ENCODE data around the gene ATG10. TPM values are rescaled to one million over a fixed set of nuclear protein-coding genes. Genes with fewer than 3 reads are reported as not detected.

ATG10 gene
- total and polyA plus RNA-seq, 2 of the 8 experiments (the other 6 are each of a cell fraction or from before 2014, with no cell fraction given) = 3.7 to 8.8 TPM

GRCh38 chr5:82096249-82096648, 124.4 kb downstream of the ATG10 start:
- Histone ChIP-seq H3K27ac (ENCODE audit: low read depth, low read length) (no peak overlapping the region), H3K9me3 (ENCODE audit: insufficient read depth in 2 of 2, low read depth in 1 of 2, low read length in 1 of 2) (peaks cover 7% of the 10 kb centered on the region in 2 experiments; a peak in 3 of 4 replicates), H3K4ac (replicated peaks; ENCODE audit: insufficient read length, low read depth, low read length) (no peak overlapping the region), H3K4me3 (ENCODE audit: extremely low read depth in 1 of 4, insufficient read depth in 2 of 4, low read depth in 3 of 4, low read length in 4 of 4) (no peak overlapping the region), H2BK120ac (replicated peaks; ENCODE audit: low read depth, low read length) (no peak overlapping the region), H2BK5ac (ENCODE audit: low read depth, low read length) (no peak overlapping the region), H4K20me1 (replicated peaks in 1 of 2; ENCODE audit: control insufficient read depth in 1 of 2, insufficient read depth in 2 of 2, low read length in 2 of 2) (no peaks in the 10 kb centered on the region), H3K23ac (ENCODE audit: insufficient read length) (no peak overlapping the region), H3K36me3 (ENCODE audit: control insufficient read depth in 2 of 4, insufficient read depth in 4 of 4, low read length in 3 of 4) (0 out of 8 replicates have a peak, but pooled peaks cover 0 to 4% (median 0%) of the 10 kb centered on the region in 4 experiments), H2BK20ac (ENCODE audit: low read length) (no peak overlapping the region), H3K56ac (replicated peaks; ENCODE audit: insufficient read length, low read depth, low read length) (no peak overlapping the region), H4K5ac (ENCODE audit: insufficient read length, low read depth, low read length) (no peak overlapping the region), H4K8ac (ENCODE audit: extremely low read depth, insufficient read depth, low read length) (no peak overlapping the region), H3K4me2 (ENCODE audit: insufficient read depth in 1 of 2, low read depth in 2 of 2, low read length in 2 of 2) (no peak overlapping the region), H3K14ac (ENCODE audit: insufficient read length) (no peak overlapping the region), H4K91ac (replicated peaks; ENCODE audit: insufficient read length, low read length) (no peak overlapping the region), H3K18ac (ENCODE audit: extremely low read depth, low read length) (no peak overlapping the region), H2BK12ac (ENCODE audit: low read depth, low read length) (no peak overlapping the region), H3K9ac (replicated peaks in 1 of 4; ENCODE audit: extremely low read depth in 1 of 4, low read depth in 3 of 4, low read length in 3 of 4) (no peak overlapping the region), H2BK15ac (ENCODE audit: low read length) (no peak overlapping the region), H3K23me2 (ENCODE audit: low read depth, low read length) (no peaks in the 10 kb centered on the region), H3K79me1 (ENCODE audit: low read depth, low read length) (no peaks in the 10 kb centered on the region), H3K4me1 (replicated peaks in 1 of 4; ENCODE audit: control insufficient read depth in 3 of 4, insufficient read depth in 4 of 4, low read length in 3 of 4) (no peaks in the 10 kb centered on the region), H2AFZ (ENCODE audit: low read length) (no peak overlapping the region), H3K79me2 (ENCODE audit: control insufficient read depth in 1 of 2, insufficient read depth in 2 of 2, low read length in 2 of 2) (no peaks in the 10 kb centered on the region), H3K27me3 (replicated peaks in 1 of 4; ENCODE audit: control insufficient read depth in 3 of 4, extremely low read depth in 1 of 4, insufficient read depth in 3 of 4, low read length in 3 of 4) (no peaks in the 10 kb centered on the region), H2AK5ac (ENCODE audit: low read depth, low read length) (no peak overlapping the region)
- DNase-seq (ENCODE audit: low read depth in 1 of 2, low spot score in 2 of 2) (no peak), FAIRE-seq (no peak)
- ChIA-PET CTCF (ENCODE audit: partially characterized antibody) (interaction anchor here (1.1 to 1.8 kb wide), 2 partner anchors 10 kb away, joined by 4 to 11 read pairs; no protein-coding TSS in a partner anchor), POLR2A (ENCODE audit: partially characterized antibody) (no interaction called here)
- TF ChIP-seq NANOG (IDR thresholded peaks at IDR 0.05; ENCODE audit: insufficient read depth, low read depth, low read length, poor library complexity, severe bottlenecking) = no peak

Data from H1 (cell line).